OCI-M2 (cell line): Measurements from ENCODE around the gene STARD9.
"Not testable (repeated sequence)": the region's sequence is repeated elsewhere in the genome, so short reads cannot be mapped to it uniquely, and the experiment has no call there.

ENCODE experiments used
- DNase-seq: peaks from one replicate; lab custom pipeline; 2025; ENCODE audit not compliant: unreplicated experiment; lab: John Stamatoyannopoulos, UW

STARD9 gene

DNA sequence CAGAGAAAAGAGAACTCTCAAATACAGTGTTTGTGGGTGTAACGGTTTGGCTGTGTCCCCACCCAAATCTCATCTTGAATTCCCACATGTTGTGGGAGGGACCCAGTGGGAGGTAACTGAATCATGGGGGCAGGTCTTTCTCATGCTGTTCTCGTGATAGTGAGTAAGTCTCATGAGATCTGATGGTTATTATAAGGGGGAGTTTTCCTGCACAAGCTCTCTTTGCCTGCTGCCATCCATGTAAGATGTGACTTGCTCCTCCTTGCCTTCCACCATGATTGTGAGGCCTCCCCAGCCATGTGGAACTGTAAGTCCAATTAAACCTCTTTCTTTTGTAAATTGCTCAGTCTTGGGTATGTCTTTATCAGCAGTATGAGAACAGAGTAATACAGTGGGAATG lies 186.4 kb downstream of the STARD9 start:
- DNase-seq = not testable (repeated sequence)

GRCh38 chr15:42764154-42764731 lies 188.8 kb downstream of the STARD9 start:
- not testable (repeated sequence) for DNase-seq

GRCh38 chr15:42766109-42766508 lies 190.7 kb downstream of the STARD9 start:
- not testable (repeated sequence) for DNase-seq
